KMS-11 (cell line): ENCODE measurements around the gene PPA2.

Experiments
- H2AFZ ChIP-seq: fragments of 200-600 bp; sonication (generic); 2 replicates; pipeline ENCODE4 v1.6.1; 2016; ENCODE audit warnings: antibody characterized with exemption, mixed run types, low read depth
- H3K27ac ChIP-seq: fragments of 200-600 bp; sonication (generic); 2 replicates; pipeline ENCODE4 v1.6.1; 2016; ENCODE audit warnings: mild to moderate bottlenecking, mixed run types
- H3K27me3 ChIP-seq: fragments of 200-600 bp; sonication (generic); 2 replicates; pipeline ENCODE4 v1.6.1; 2017; ENCODE audit warnings: mild to moderate bottlenecking, low read depth, mixed run types, moderate library complexity; ENCODE audit not compliant: insufficient read depth
- H3K36me3 ChIP-seq: fragments of 200-600 bp; sonication (generic); 2 replicates; pipeline ENCODE4 v1.6.1; 2017; ENCODE audit warnings: mild to moderate bottlenecking, mixed run types; ENCODE audit not compliant: insufficient read depth
- H3K4me1 ChIP-seq: fragments of 200-600 bp; sonication (generic); 2 replicates; pipeline ENCODE4 v1.6.1; 2016; ENCODE audit warnings: mild to moderate bottlenecking, low read depth, mixed run types; ENCODE audit not compliant: poor library complexity, severe bottlenecking
- H3K4me2 ChIP-seq: fragments of 200-600 bp; sonication (generic); 2 replicates; pipeline ENCODE4 v1.7.0; 2016; ENCODE audit warnings: mild to moderate bottlenecking, mixed run types
- H3K4me3 ChIP-seq: fragments of 200-600 bp; sonication (generic); IDR thresholded peaks from 2 replicates; pipeline ENCODE4 v1.6.1; 2017; ENCODE audit warnings: low read depth, low read length, mixed read lengths; ENCODE audit not compliant: insufficient read depth
- H3K79me2 ChIP-seq: fragments of 200-600 bp; sonication (generic); 2 replicates; pipeline ENCODE4 v1.6.1; 2016; ENCODE audit warnings: low read depth, mixed run types; ENCODE audit not compliant: insufficient read depth
- H3K9ac ChIP-seq: fragments of 200-600 bp; sonication (generic); 2 replicates; pipeline ENCODE4 v1.6.1; 2016; ENCODE audit warnings: mild to moderate bottlenecking, mixed run types
- H4K20me1 ChIP-seq: fragments of 200-600 bp; sonication (generic); 2 replicates; pipeline ENCODE4 v1.6.1; 2016; ENCODE audit warnings: mild to moderate bottlenecking, mixed run types; ENCODE audit not compliant: insufficient read depth
- CTCF ChIP-seq: fragments of 200-600 bp; sonication (generic); conservative IDR thresholded peaks from 2 replicates; pipeline ENCODE4 v1.6.1; 2017; ENCODE audit warnings: low read depth, mild to moderate bottlenecking, antibody characterized with exemption, low read length, moderate library complexity, mixed read lengths

Gene PPA2

GRCh38 chr4:105473324-105474098 lies at the start of gene PPA2:
Gene PPA2 (minus strand): TSS chr4:105474062. CDS start chr4:105474050, 12 bp downstream.
- TF ChIP-seq CTCF: no peak
- Histone ChIP-seq H3K4me2 (peak within 1 kb of the TSS; percentile 91), H3K79me2 (peaks cover 47% of the 10 kb centered on the region), H3K36me3 (no peaks in the 10 kb centered on the region), H3K4me3 (no peak within 1 kb of the TSS), H3K27ac (peak within 1 kb of the TSS; percentile 91), H2AFZ (peak within 1 kb of the TSS; percentile 75), H3K4me1 (peaks cover 39% of the 10 kb centered on the region), H4K20me1 (peaks cover 9% of the 10 kb centered on the region; the same call in 1 of the 2 replicates), H3K9ac (peak within 1 kb of the TSS; percentile 94), H3K27me3 (no peaks in the 10 kb centered on the region)

- H3K27ac ChIP-seq: no peak overlapping the region
- H3K4me1 ChIP-seq: no peaks in the 10 kb centered on the region
- TF ChIP-seq CTCF: peak; percentile 94
- H3K36me3 ChIP-seq: no peaks in the 10 kb centered on the region
- H2AFZ ChIP-seq: no peak overlapping the region
- H4K20me1 ChIP-seq: no peaks in the 10 kb centered on the region
- H3K27me3 ChIP-seq: no peaks in the 10 kb centered on the region
- H3K79me2 ChIP-seq: no peaks in the 10 kb centered on the region
- no peak overlapping the region for H3K4me3 ChIP-seq
- H3K4me2 ChIP-seq: no peak overlapping the region
- H3K9ac ChIP-seq: no peak overlapping the region
Measured at GRCh38 chr4:105520819-105521790, 47.2 kb upstream of the PPA2 start.

GRCh38 chr4:105510245-105510644 lies 36.4 kb upstream of the PPA2 start:
- H3K4me2 ChIP-seq: no peak overlapping the region

More at GRCh38 chr4:105510245-105510644, 36.4 kb upstream of the PPA2 start:
- no peak overlapping the region for H3K9ac ChIP-seq
- no peak overlapping the region for H3K4me3 ChIP-seq
- H4K20me1 ChIP-seq: no peaks in the 10 kb centered on the region
- no peak overlapping the region for H3K27ac ChIP-seq
- no peaks in the 10 kb centered on the region for H3K79me2 ChIP-seq
- H3K36me3 ChIP-seq: no peaks in the 10 kb centered on the region
- no peaks in the 10 kb centered on the region for H3K4me1 ChIP-seq
- H3K27me3 ChIP-seq: no peaks in the 10 kb centered on the region
- H2AFZ ChIP-seq: no peak overlapping the region
- TF ChIP-seq CTCF: no peak
